Ureter (tissue), 1 donor: ENCODE measurements around the gene LDLRAD4. TPM values are rescaled to one million over a fixed set of nuclear protein-coding genes. Genes with fewer than 3 reads are reported as not detected.
"Not testable (repeated sequence)": the region's sequence is repeated elsewhere in the genome, so short reads cannot be mapped to it uniquely, and the experiment has no call there.

Experiments
- DNase-seq: peaks from one replicate; pipeline ENCODE4 v3.0.0-alpha.2; 2020; ENCODE audit warnings: low spot score
- total RNA-seq: library from RNA; stranded (reverse); gene quantifications from one replicate; pipeline ENCODE4 v1.2.4, GENCODE V29; 2023
- donor health status: DM: yes; HTN: yes; CAD: no.

The LDLRAD4 gene
- total RNA-seq, 1 donor from 2014 or later, result 39.7 TPM

GRCh38 chr18:13336841-13337240 is 118.3 kb downstream of the LDLRAD4 start:
- no peak for DNase-seq

DNA sequence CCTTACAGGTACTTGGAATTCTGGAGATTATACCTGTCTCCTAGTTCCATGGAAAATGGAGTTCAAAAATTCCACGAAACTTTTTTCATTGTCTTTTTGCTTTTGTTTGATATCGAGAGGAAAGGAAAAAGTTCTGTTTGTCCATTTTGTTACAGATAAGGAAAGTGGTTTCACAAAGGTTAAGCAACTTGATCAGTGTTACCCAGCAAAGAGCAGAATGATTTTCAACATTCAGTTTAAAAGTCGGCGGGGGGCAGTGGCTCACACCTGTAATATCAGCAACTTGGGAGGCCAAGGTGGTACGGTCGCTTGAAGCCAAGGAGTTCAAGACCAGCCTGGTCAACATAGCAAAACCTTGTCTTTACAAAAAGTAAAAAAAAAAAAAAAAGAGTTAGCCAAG is 118.8 kb downstream of the LDLRAD4 start:
- no peak for DNase-seq

GRCh38 chr18:13338318-13338717 is 119.8 kb downstream of the LDLRAD4 start:
- DNase-seq, result no peak

DNA sequence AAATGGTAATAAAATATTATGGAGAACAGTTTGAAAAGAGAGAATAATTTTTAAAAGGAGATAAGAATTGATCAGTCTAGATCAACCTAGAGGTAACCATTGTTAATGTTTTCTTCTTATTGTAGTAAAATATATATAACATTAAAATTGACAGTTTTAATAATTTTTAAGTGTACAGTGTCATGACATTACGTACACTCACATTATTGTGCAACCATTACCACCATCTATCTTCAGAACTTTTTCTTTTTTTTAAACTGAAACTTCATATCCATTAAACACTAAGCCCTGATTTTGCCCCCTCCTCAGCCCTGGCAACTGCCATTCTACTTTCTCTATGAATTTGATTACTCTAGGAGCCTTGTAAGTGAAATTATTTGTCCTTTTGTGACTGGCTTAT is 121.1 kb downstream of the LDLRAD4 start:
- DNase-seq, result no peak

DNA sequence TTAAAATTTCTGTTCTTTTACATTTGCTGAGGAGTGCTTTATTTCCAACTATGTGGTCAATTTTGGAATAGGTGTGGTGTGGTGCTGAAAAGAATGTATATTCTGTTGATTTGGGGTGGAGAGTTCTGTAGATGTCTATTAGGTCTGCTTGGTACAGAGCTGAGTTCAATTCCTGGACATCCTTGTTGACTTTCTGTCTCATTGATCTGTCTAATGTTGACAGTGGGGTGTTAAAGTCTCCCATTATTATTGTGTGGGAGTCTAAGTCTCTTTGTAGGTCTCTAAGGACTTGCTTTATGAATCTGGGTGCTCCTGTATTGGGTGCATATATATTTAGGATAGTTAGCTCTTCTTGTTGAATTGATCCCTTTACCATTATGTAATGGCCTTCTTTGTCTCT is 127.9 kb downstream of the LDLRAD4 start:
- not testable (repeated sequence) for DNase-seq

GRCh38 chr18:13353084-13353823 is 134.7 kb downstream of the LDLRAD4 start:
- no peak for DNase-seq

DNA sequence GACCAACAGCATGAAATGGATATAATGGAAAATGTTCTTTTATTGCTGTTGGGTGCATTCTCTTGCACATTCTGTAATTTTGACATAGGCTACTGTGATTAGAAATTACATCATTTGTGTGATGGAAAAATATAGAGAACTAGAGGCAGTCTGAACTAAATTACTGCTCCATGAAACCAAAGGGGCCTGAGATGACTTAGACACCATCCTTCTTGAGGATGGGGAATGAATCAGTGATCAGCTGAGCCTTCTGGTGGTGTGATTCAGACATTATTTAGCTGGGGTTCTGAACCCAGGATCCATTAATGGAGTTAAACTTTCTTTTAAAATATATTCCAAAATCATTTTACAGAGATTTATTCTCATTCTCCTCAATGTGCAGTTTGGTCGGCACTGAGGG is 135.8 kb downstream of the LDLRAD4 start:
- no peak for DNase-seq

GRCh38 chr18:13356032-13356431 is 137.5 kb downstream of the LDLRAD4 start:
- DNase-seq, result no peak

- no peak for DNase-seq
These were observed 138.7 kb downstream of the LDLRAD4 start for GRCh38 chr18:13357289-13357688.

GRCh38 chr18:13359210-13359609 is 140.7 kb downstream of the LDLRAD4 start:
- DNase-seq, result no peak

- DNase-seq, result no peak
These were observed 142.9 kb downstream of the LDLRAD4 start for GRCh38 chr18:13361431-13361830.

- no peak for DNase-seq
These were observed 143.5 kb downstream of the LDLRAD4 start for GRCh38 chr18:13362051-13362450.

GRCh38 chr18:13362607-13363006 is 144.0 kb downstream of the LDLRAD4 start:
- DNase-seq, result no peak

GRCh38 chr18:13363359-13363758 is 144.8 kb downstream of the LDLRAD4 start:
- no peak for DNase-seq

DNA sequence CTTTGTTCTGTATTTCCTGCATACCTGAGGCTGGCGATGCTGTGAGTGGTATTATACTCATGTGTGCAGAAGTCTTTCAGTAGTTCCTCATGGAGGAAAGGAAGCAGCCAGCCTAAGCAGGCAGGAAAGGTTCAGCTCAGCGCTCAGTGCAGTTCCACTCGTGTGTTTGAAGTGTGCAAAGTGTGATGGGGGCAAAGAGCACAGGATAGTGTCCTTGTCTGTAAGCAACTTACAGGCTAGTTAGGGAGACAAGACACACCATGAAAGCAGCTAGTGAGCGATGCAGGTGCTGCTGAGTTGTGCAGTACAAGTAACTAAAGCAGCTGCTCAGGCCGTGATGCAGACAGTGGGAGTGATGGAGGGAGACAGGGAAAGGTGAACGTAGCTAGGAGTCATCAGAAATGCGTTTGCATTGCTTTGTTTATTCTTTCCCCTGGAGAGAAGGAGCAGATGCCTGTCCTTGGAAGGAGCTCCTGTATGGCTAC is 146.2 kb downstream of the LDLRAD4 start:
- no peak for DNase-seq

GRCh38 chr18:13366131-13366530 is 147.6 kb downstream of the LDLRAD4 start:
- no peak for DNase-seq

DNA sequence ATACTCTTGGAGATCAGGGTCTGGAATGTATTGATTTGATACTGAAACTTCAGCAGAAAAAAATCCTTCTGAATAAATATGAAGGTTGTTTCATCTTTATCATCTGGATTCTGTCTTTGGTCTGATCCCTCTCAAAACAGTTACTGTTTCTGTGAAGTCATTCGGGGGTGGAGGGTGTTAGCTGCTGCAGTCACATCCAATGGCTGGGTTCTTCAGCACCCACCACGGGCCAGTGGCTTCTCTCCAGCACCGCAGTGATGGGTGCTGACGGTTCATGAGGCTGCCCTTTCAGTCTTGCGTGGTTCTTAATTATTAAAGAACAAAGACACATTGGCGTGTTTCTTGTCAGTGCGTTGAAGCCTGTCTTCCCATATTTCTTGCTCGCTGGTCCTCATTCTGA is 148.0 kb downstream of the LDLRAD4 start:
- DNase-seq, result no peak

GRCh38 chr18:13366962-13367892 is 148.7 kb downstream of the LDLRAD4 start:
- no peak for DNase-seq

DNA sequence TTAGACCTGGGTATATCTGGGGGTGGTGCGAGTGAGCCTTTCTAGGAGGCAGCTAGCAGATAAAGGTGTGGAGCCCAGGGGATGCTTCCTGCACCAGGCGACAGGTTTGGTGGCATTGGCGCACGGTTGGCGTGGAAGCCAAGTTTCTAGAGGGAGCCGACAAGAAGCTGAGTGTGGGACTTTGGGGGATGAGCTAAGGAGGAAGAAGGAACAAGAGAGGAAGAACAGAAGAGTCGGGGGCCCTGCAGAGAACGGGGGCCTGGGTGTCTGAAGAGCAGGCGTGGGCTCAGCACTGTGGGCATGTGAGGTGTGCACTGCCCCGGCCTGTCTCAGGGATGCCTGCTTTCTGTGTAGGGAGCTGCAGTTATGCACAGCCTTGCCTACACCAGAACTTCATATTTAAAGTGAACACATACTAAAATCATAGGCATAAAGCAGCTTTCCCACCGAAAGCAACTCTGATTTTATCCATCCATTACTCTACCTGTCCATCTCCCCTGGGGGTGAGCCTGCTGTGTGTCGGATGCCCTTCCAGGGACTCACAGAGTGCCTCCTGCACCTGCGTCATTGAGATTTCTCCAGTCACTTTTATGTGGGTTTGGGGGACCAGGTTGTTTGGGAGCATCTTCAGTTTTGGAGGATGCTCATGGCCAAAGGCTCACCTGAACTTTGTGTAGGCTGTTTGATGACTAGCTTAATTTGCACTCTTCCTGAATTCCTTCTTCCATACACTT is 149.7 kb downstream of the LDLRAD4 start:
- no peak for DNase-seq

DNA sequence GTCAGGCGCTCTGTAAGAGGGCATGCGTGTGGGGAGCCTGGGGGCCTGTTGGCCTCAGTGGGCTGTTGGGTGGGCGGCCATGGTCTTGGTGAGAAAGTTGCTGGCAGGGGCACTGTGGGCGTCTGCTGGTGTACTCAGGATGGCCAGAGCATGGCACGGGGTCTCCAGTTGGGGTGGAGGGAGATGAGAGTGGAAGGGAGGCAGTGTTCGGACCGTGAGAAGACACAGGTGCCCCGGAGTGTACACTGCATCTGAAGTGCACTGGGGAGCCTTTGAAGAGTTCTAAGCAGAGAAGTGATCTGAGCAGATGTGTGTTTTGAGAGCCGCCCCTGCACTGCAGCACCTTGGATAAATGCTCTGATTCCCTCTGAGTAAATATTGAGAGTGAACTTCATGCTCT is 150.8 kb downstream of the LDLRAD4 start:
- DNase-seq, result no peak

DNA sequence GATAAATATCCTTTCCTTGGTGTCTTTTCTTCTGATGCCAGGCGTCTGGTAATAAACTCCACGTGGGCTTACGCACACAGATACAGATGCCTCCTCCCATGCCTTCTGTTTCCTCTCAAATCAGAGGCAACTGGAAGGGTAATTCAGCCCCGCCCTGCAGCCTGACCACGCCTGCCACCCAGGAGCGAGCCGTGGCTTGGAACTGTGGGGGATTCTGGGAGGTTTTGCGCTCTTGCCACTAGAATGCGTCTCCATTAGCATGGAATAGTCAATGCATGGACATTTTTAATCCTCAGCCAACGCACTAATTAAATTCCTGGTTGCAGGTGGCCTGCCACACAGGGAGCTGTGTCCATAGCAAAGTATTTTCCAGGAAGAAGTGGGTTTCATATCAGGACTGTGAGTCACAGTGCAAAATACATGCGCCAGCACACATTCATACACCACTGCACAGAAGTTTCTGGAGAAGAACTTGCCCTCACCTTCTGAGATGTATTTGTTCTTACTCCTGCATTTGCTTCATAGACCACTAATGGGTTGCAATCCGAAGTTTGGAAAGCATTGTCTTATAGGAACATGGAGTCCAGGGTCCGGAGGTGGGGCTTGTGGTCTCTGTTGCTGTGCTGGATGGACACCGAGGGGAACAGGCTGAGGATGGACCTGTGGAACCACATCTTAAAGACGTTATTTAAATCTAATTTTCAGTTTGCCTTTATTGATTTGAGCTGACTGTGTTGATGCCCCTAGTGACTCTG is 151.4 kb downstream of the LDLRAD4 start:
- DNase-seq, result no peak
